Effector memory CD4-positive, alpha-beta T cell (primary cell): ENCODE measurements around the gene DIP2C.

Experiments used
- DNase-seq, 3 donors: peaks; one replicate each; pipeline ENCODE4 v3.0.0-alpha.2; 2020
- H3K27ac ChIP-seq: 2 replicates; pipeline ENCODE4 v1.7.0; 2013; ENCODE audit warnings: mild to moderate bottlenecking, low read length, moderate library complexity; ENCODE audit not compliant: insufficient read depth, poor library complexity, severe bottlenecking
- H3K27me3 ChIP-seq: replicated peaks from 2 replicates; pipeline ENCODE4 v1.7.0; 2013; ENCODE audit warnings: mild to moderate bottlenecking, low read length; ENCODE audit not compliant: insufficient read depth, control insufficient read depth, poor library complexity, severe bottlenecking
- H3K36me3 ChIP-seq: 2 replicates; pipeline ENCODE4 v1.7.0; 2013; ENCODE audit warnings: mild to moderate bottlenecking, low read length, moderate library complexity; ENCODE audit not compliant: control insufficient read depth, insufficient read depth
- H3K4me1 ChIP-seq: 2 replicates; pipeline ENCODE4 v1.7.0; 2013; ENCODE audit warnings: low read length, mild to moderate bottlenecking; ENCODE audit not compliant: control insufficient read depth, insufficient read depth, poor library complexity, severe bottlenecking
- H3K4me3 ChIP-seq: 2 replicates; pipeline ENCODE4 v1.7.0; 2013; ENCODE audit warnings: low read length, low read depth, mild to moderate bottlenecking; ENCODE audit not compliant: insufficient read depth, poor library complexity, severe bottlenecking
- H3K9me3 ChIP-seq: 2 replicates; pipeline ENCODE4 v1.7.0; 2013; ENCODE audit warnings: mild to moderate bottlenecking, low read length, moderate library complexity; ENCODE audit not compliant: control insufficient read depth

The DIP2C gene

GRCh38 chr10:234708-235406, 454.6 kb downstream of the DIP2C start:
- Histone ChIP-seq H3K4me1 (no peaks in the 10 kb centered on the region), H3K36me3 (peaks cover 15% of the 10 kb centered on the region), H3K27me3 (no peaks in the 10 kb centered on the region), H3K27ac (no peak overlapping the region), H3K4me3 (no peak overlapping the region), H3K9me3 (no peaks in the 10 kb centered on the region)
- DNase-seq = no peak

- no peaks in the 10 kb centered on the region for H3K4me1 ChIP-seq
- H3K27ac ChIP-seq = no peak overlapping the region
- H3K36me3 ChIP-seq = peaks cover 5% of the 10 kb centered on the region
- no peak overlapping the region for H3K4me3 ChIP-seq
- H3K9me3 ChIP-seq = no peaks in the 10 kb centered on the region
- H3K27me3 ChIP-seq = no peaks in the 10 kb centered on the region
- no peak for DNase-seq
Observed at GRCh38 chr10:232878-233277, 456.6 kb downstream of the DIP2C start.

- H3K9me3 ChIP-seq = no peaks in the 10 kb centered on the region
- H3K36me3 ChIP-seq = peaks cover 2% of the 10 kb centered on the region
Observed at GRCh38 chr10:232061-232460, 457.4 kb downstream of the DIP2C start.

GRCh38 chr10:230758-231157, 458.7 kb downstream of the DIP2C start:
- Histone ChIP-seq H3K9me3 (no peaks in the 10 kb centered on the region), H3K4me1 (no peaks in the 10 kb centered on the region), H3K4me3 (no peak overlapping the region), H3K27ac (no peak overlapping the region), H3K27me3 (no peaks in the 10 kb centered on the region), H3K36me3 (no peaks in the 10 kb centered on the region)
- no peak for DNase-seq

More at GRCh38 chr10:232061-232460, 457.4 kb downstream of the DIP2C start:
- H3K4me1 ChIP-seq = no peaks in the 10 kb centered on the region
- H3K27me3 ChIP-seq = no peaks in the 10 kb centered on the region
- no peak overlapping the region for H3K27ac ChIP-seq
- H3K4me3 ChIP-seq = no peak overlapping the region
- no peak for DNase-seq

- Histone ChIP-seq H3K36me3 (no peaks in the 10 kb centered on the region), H3K4me1 (no peaks in the 10 kb centered on the region), H3K9me3 (no peaks in the 10 kb centered on the region), H3K27me3 (no peaks in the 10 kb centered on the region), H3K27ac (no peak overlapping the region), H3K4me3 (no peak overlapping the region)
- DNase-seq = no peak
Observed at GRCh38 chr10:228366-228765, 461.1 kb downstream of the DIP2C start.

- no peaks in the 10 kb centered on the region for H3K27me3 ChIP-seq
- no peak overlapping the region for H3K4me3 ChIP-seq
- H3K4me1 ChIP-seq = no peaks in the 10 kb centered on the region
- H3K36me3 ChIP-seq = no peaks in the 10 kb centered on the region
- H3K9me3 ChIP-seq = no peaks in the 10 kb centered on the region
- no peak overlapping the region for H3K27ac ChIP-seq
- no peak for DNase-seq
Observed at GRCh38 chr10:227014-227413, 462.5 kb downstream of the DIP2C start.

- Histone ChIP-seq H3K9me3 (no peaks in the 10 kb centered on the region), H3K27ac (no peak overlapping the region), H3K27me3 (no peaks in the 10 kb centered on the region), H3K4me1 (no peaks in the 10 kb centered on the region), H3K36me3 (no peaks in the 10 kb centered on the region), H3K4me3 (no peak overlapping the region)
- no peak for DNase-seq
Observed at GRCh38 chr10:226018-226417, 463.4 kb downstream of the DIP2C start.

- H3K27ac ChIP-seq = no peak overlapping the region
- no peaks in the 10 kb centered on the region for H3K36me3 ChIP-seq
- H3K9me3 ChIP-seq = no peaks in the 10 kb centered on the region
- no peak for DNase-seq
- H3K4me3 ChIP-seq = no peak overlapping the region
- H3K4me1 ChIP-seq = no peaks in the 10 kb centered on the region
- H3K27me3 ChIP-seq = no peaks in the 10 kb centered on the region
Observed at GRCh38 chr10:224571-224970, 464.9 kb downstream of the DIP2C start.
